Activated T-cell treated with anti-CD3 and anti-CD28 coated beads, Interleukin-2, amount 50 U/mL, for 48 hours (primary cell): ENCODE results near the gene AAK1.
A peak's percentile ranks its signal among the peaks of the same experiment; 100 is the strongest.
"Not testable (repeated sequence)": the region's sequence is repeated elsewhere in the genome, so short reads cannot be mapped to it uniquely, and the experiment has no call there.

ENCODE experiments used
- DNase-seq, 2 experiments: peaks; one replicate each; pipeline ENCODE4 v3.0.0-alpha.2; 2020

Gene AAK1

DNA sequence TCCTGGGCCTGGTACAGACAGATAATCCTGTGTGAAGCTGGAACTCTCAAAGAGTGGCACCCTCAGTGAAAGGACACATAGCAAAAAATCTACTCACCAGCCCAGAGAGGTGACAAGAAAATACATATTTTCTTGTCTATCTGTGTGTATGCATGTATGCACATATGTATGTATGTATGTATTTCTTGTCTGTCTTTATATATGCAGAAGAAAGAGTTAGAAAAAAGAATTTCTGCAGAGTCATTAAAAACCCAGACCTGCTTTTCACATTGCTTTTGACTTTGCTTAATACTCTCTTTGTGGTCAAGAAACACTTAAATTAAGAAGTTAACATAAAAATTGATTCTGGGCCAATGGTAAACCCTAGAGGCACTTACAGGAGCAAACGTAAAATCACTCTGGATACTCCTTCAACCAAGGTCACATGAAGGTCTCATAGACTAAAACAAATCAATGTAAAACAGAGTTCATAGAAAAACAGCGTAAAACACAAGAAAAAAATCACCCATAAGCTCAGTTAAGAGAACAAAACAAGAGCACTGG is 16.5 kb upstream of the AAK1 start:
- no peak for DNase-seq

DNA sequence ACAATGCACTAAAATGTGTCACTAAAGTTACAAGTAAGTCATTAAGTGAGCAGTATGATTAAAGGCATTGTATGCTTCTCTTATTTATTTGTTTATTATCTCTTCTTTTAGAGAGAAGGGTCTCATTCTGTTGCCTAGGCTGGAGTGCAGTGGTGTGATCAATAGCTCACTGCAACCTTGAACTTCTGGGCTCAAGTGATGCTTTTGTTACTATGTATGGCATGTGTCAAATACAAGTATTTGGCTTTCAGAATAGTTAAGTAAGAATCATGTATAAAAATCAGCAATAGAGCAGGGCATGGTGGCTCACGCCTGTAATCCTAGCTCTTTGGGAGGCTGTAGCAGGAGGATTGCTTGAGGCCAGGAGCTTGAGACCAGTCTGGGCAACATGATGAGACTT is 15.8 kb upstream of the AAK1 start:
- no peak for DNase-seq

DNA sequence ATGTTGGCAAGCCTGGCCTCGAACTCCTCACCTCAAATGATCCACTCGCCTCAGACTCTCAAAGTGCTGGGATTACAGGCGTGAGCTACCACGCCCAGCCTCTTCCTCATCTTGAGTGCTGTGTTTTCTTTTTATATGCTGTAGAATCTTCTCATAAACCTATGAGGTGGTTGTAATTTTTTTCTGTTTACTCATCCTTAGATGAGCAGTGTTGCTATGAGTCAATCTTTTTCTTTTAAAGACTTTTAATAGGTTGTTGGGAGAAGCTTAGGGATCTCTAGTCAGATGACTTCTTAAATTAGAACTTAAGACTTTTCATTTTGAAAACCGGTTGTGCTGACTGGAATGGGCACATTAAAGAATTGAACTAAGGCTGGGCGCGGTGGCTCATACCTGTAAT is 8.7 kb upstream of the AAK1 start:
- DNase-seq = peak in 1 of 2 experiments; percentile 44

DNA sequence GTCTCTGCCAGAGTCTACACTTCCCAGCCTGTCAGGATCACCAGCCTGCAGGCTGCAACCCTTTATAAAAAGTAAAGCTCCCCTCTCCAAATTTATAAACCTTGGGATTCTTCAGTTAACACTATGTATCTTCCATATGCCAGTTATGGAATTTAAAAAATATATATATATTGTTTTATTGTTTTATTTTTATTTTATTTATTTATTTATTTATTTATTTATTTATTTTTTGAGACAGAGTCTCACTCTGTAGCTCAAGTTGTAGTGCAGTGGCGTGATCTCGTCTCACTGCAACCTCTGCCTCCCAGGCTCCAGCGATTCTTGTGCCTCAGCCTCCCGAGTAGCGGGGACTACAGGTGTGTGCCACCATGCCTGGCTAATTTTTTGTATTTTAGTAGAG is 3.7 kb upstream of the AAK1 start:
- not testable (repeated sequence) for DNase-seq

DNA sequence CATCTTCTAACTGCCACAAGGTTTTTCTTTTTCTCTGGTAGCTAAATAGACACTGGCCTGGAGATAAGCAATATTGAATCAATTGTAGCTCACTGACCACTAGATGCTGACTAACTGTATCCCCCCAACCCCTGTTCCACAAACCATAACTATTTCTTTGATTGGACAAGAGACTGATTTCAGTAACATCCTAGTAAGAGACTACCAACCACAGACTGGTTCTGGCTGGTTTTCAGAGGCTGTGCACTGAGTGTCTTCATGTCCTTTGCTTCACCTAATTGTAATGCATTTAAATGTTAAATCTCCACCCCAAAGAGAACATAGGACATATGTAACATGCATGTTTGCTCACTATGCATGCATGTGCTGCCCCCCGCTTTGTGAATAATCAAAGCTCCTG is 3.2 kb upstream of the AAK1 start:
- DNase-seq = no peak

DNA sequence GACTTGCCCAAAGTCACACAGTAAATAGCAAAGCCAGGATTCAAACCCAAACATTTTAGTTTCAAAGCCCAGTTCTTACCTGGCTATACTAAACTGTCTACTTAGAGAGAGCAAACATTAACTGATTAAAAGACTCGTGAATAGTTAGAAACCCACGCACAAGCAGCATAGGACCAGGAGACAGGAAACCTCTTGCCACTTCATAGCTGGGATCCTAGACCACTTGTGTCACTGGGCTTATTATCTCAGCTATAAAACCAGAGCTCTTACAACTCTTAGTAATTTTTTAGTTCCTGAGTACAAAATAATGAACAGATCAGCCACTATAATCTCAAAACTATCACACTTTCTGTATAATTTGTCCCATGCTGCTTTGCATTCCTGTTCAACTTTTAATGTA is 2.4 kb upstream of the AAK1 start:
- DNase-seq = no peak

DNA sequence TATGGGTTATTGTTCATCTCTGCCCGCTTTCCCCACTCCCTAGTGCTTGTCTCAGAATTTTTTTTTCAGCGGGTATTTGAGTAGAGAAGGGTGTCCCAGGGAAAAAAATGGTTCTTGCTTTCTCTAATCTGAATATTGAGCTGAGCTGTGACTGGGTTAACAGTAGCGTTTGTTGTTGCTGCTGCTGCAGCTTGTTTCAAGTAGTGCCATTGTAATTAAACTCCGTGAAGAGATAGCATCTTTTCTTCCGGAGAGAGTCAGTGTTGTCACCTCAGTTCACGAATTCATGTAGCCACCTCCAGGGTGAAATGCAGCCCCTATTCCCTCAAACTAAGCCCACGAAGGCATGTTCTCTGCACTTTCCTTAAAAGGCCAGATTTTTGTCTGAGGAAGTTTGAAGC is 1.5 kb upstream of the AAK1 start:
- DNase-seq = no peak

DNA sequence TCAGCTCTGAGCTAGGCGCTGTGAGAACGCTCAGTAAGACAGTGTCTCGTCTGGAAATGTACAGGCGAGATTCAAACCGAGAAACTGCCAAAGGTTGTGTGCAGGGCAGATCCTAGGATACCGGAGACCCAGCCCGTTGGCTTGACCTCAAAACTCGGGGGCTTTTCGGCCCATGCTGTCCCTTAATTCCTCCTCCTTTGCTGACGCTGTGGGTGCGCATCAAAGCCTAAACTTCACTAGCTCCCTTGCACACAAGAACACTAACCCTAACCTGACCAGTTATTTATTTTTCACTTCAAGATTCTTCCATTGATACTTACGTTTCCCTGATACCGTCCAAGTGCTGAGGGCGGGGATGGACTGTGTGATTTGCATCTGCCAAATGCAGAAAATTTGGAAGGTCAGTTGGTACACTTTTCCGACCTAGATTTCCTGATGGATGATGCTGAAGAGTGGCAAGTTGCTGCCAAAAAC is 1.0 kb upstream of the AAK1 start:
- no peak for DNase-seq

DNA sequence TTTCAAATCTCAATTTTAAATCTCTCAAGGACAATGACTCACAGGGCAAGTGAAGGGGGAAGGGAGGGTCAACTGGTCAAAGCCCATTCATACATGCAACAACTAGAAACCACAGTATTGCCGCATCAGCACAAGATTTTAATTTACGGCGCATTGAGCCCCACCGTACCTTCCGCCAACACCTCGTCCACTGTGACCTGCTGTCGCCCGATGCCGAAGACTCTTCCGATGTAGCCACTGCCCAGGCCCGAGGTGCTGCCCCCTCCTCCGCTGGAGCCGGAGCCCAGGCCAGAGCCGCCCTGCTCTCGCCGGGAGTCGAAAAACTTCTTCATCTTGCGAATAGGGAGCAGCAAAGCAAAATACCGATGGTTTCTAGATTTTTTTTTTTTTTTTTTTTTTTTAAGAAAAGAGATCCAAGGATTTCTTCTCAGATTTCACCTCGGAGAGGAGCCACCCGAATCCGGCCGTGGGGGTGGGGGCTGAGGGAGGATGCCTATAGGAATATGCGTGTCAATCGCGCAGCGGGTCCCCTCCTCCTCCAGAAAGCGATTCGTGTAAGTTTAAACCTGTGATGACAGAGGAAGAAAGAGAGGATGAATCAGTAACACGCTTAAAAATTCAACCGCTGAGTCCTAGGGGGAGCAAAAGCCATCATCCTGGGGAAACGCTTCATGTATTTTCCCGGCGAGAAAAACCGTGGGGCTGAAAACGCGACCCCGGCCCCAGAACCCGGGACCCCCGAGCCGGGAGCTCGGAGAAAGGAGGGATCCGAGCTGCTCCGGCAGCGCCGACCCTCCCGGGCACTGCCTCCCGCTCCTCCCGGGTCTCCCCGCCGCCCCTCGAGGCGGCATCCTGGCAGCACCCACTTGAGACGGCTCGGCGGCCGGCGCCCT is 584 bp downstream of the AAK1 start:
- DNase-seq = peak; percentile 77

DNA sequence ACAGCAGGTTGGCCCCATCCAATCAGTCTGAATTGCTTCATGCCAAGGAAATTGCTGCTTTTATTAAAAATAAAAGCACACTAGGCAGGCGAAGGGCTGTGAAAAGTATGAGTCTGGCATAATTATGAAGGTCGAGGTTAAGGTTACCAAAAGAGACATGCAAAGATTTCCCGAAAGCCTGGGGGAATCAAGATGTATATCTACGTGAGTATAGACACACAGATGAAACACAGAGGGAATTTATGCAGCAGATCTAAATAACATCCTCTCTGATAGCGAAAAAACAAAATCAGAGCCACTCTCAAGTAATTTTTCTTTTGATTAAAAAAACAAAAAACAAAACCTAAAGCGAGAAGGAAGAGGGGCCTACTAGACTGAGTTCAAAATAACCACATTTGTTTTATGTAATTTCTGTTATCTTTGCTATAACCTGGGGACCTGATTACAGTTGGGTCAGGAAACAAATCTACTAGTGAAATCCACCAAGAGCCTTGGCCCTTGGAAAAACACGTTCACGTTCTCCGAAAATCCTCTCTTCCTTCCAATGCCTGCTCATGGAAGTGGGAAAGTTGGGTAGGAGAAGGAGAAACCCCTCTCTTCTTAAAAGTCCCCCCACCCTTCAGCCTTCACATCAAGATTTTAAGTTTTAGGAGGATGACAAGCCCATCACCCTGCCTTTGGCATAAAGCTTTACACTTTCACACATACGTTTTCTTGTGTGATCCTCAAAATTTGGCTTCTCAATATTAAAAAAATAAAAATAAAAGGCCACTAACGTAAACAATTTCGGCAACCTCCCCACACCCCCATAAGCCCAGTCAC is 1.4 kb downstream of the AAK1 start:
- no peak for DNase-seq

DNA sequence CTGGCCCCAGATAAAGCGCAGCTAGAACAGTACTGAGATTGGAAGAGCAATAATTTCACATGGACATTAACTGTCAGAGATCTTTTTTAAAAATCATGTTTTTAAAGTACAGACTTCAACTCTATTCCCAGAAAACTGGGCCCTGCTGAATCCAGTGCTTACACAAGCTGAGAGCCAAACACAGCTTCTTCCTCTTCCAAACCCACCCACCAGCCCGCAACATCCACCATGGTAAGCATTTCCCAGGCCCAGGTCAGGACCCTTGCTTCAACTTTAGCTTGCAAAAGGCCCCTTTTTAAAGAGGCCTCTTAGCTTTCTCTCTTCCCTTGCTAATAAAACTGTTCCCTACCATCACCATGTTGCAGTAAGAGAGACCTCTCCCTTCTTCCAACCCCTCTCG is 2.1 kb downstream of the AAK1 start:
- DNase-seq = no peak

DNA sequence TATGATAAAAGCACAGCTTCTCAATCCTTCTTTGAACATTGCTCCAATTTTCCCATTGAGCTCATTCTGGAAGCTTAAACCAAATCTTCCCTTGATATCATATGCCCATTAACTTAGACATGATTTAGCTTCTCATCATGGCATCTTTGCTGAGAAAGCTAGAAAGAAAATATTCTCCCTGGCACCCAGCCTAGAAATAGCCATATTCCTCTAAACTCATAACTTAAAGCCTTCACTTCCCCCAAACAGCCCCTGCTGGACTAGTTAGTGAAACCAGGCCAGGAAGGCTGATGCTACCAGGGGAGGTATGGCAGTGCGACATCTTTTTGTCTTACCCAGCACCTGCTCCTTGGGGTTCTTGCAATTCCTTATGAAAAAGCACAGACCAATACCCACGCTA is 4.3 kb downstream of the AAK1 start:
- no peak for DNase-seq

DNA sequence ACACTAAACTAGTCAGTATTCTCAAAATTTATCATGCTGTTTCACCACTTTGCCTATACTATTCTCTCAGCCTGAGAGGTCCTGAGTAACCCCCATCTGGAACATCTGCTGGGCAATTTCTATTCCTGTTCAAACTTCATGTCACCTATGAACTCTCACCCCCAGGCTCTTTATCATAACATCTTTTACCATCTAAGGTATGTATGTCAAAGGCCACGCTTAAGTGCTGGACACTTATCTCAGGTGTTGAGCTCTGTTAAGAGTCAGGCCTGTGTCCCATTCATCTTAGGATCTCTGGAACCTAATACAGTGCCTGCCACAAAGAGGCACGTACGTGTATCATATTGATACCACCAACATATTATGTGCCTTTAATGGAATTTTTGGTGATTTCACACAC is 4.9 kb downstream of the AAK1 start:
- DNase-seq = no peak

DNA sequence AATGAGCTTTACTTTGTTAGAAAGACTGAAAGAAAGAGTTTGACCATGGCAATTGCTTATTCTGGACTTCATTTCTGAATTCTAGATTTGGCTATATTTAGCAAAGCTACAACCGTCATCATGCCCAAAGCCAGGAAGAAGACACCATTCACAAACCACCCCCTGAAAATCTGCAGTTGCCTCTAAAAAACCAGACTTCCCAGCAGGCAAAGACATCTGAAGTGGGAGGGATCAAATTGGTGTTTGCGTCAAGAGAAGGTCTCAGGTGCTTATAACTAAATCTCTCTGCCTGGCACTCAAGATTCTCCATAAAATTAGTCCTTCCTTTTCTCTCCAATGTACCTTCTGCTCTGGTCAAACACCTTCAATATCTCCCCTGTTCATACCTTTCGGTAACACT is 5.6 kb downstream of the AAK1 start:
- DNase-seq = no peak

DNA sequence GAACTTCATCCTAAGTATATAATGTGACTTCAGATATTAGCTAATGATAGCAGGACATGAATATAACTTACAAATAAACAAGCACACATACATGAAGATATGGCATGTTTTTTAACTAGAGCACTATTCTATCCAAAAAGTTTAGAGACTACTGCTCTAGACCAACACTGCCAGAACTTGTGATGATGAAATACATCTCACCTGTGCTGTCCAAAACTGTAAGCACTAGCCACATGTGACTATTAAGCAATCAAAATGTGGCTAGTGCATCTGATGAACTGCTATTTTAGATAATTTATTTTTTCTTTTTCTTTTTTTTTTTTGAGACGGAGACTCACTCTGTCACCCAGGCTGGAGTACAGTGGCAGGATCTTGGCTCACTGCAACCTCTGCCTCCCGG is 7.1 kb downstream of the AAK1 start:
- no peak for DNase-seq

DNA sequence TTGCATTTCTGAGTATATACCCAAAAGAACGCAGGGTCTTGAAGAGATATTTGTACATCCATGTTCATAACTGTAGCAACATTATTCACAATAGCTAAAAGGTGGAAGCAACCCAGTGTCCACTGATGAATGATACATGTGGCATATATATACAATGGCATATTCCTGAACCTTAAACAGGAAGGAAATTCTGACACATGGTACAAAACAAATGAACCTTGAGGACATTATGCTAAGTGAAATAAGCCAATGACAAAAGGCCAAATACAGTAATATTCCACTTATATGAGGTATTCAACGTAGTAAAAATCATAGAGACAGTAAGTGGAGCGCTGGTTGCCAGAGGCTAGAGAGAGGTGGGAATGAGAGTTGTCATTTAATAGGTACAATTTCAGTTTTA is 8.1 kb downstream of the AAK1 start:
- no peak for DNase-seq

DNA sequence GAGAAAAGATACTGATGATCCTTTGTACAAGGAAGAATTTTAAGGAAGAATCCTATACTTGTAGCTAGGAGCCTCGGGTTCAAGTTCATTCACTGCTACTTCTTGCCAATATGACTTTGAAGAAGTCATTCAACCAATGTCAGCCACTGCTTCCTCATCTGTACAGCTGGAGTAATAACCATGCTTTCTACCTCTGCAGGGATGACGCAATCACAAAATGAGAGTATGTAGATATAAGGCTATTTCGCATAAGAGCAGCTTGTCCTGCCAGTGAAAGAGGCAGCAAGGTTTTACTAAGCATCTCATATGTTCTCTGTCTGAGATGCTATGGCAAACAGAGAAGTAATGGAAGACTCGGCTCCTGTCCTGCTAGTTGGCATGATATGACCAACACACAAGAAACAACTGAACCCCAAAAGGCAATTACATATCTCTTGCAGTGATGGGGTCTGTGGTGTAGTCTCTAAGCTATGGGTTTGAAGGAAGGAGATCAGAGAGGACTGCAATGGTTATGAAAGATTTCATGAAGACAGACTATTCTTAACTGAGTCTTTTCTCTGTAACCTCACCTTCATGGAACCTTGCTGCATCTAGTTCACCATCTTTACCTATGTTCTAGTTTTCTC is 9.2 kb downstream of the AAK1 start:
- no peak for DNase-seq

DNA sequence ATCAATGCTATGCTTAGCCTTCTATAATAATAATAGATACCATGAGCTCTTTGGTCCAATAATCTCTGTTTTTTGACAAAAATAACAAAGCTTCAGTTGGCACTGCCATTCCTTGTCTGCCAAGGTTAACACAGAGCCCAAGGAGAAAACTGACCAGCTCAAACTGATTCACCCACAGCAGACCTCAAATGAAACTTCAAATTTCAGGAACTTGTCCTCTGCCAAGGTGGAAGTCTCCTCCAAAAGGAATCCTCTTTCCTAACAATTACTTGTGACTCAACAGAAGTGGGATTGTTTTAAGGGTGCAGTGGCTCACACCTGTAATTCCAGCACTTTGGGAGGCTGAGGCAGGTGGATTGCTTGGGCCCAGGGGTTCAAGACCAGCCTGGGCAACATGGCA is 12.1 kb downstream of the AAK1 start:
- DNase-seq = no peak

DNA sequence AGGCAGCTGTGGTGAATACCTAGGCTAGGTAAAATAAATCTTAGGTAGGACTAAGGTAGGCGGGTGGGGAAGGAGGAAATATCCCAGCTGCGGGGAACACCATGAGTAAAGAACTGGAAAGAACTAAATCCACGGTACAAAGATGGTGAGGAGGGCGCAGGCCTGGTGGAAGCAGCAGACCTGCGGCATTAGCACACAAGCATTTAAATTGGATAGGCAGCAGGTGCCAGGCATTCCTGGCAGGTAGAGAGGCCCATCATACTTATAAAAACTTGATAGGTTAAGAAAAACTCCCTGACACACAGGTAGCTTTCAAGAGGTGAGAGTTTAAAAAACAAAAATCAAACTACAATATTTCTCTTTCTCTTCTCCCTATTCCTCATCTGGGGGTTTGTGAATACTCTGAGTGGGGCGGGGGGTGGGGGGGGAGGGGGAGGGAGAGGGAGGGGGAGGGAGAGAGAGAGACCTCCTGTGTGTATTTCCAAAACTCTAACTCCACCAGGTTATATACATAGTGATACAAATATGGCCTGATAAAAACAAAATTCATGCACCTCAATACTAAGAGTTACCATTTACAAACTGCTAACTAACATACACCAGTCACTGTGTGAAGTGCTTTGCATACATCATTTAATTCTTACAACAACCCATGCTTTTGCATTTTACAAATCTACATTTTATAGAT is 13.5 kb downstream of the AAK1 start:
- no peak for DNase-seq

DNA sequence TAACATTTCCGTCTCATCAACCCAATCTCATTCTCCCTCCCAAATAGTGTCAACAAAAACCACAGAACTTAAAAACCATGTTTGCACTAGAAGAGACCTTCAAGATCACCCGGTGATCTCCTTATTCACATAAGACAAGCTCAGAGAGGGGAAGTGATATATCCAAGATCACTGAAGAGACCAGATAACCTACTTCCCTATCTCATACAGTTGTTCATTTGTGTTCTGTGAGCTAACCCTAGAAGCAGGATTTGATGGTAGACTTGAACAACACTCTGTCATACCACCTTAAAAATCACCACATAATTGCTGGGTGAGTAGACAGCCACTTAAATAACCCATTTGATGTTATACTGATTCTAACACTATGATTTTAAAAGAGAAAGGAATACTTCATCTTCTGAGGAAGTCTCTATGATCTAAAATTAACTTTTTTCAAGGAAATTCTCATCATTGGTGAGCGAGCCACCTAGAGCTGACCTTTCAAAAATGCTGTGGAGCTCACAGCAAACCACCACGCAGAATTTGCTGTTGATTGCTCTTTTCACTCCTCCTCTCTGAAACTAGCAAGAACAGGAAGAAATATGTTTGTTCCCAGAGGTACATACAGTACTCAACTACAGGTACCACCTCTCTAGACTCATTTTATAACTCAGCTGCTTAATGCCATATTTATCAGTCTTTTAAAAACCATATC is 15.1 kb downstream of the AAK1 start:
- no peak for DNase-seq

DNA sequence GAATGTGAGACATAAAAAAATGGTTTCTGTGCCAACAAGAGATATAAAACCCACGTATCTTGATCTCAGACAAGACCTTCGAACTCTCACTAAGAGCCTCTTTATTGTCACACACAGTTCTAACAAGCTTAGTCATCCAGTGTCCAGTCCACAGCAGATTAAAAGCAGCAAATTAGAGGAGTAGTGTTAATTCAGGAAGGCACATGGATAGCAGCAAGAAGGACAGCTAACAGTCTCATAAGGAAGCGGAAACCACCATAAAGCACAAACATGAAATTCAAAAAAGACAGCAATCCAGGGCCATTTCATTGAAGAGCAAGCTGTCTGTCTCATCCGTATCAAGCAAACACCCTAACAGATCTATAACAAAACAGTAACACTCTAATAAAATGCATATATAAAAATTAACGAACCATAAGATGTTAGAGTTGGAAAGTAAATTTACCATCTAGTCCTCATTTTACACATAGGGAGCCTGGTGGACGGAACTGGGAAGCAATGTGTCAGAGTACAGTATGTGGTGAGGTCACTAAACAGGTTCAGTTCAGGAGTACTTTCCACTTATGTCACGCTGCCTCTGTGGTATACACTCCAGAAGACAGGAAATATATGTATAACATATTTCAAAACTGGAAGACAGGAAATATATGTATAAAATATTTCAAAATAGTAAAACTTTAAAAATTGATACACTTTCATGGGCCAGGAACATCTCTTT is 18.3 kb downstream of the AAK1 start:
- no peak for DNase-seq
